Dendritic cell treated with granulocyte-macrophage colony-stimulating factor and Interleukin-4, amounts not matched to agents 40 ng/mL and 50 ng/mL, for 4 days (primary cell): ENCODE results near the gene DUSP16.
"Not testable (repeated sequence)": the region's sequence is repeated elsewhere in the genome, so short reads cannot be mapped to it uniquely, and the experiment has no call there.

ENCODE experiments used
- H3K27ac Mint-ChIP-seq: one replicate; pipeline ENCODE4 v1.8.0; 2022; ENCODE audit warnings: mild to moderate bottlenecking, mixed read lengths
- H3K27me3 Mint-ChIP-seq: one replicate; pipeline ENCODE4 v1.8.0; 2022; ENCODE audit warnings: mild to moderate bottlenecking, mixed read lengths
- H3K36me3 Mint-ChIP-seq: one replicate; pipeline ENCODE4 v1.8.0; 2022; ENCODE audit warnings: low read depth, mixed read lengths
- H3K4me1 Mint-ChIP-seq: one replicate; pipeline ENCODE4 v1.8.0; 2022; ENCODE audit warnings: low read depth, mixed read lengths
- H3K4me3 Mint-ChIP-seq: one replicate; pipeline ENCODE4 v1.8.0; 2022; ENCODE audit warnings: mild to moderate bottlenecking, moderate library complexity, mixed read lengths
- H3K9me3 Mint-ChIP-seq: one replicate; pipeline ENCODE4 v1.8.0; 2022; ENCODE audit warnings: mixed read lengths
- intact Hi-C: fragments of 100-400 bp; cut with micrococcal nuclease; formaldehyde crosslinking; loops from one replicate; pipeline ENCODE4 v1.15.0; 2022

Gene DUSP16

GRCh38 chr12:12562585-12563261, at the start of gene DUSP16:
Gene DUSP16, minus strand, starts transcription at chr12:12562863. Its CDS starts 41,765 bp downstream, at chr12:12521098.
- no peaks in the 10 kb centered on the region for H3K9me3 Mint-ChIP-seq
- intact Hi-C loops: loop anchor here (1.0 to 5.0 kb wide), 5 partner anchors 50 to 205 kb away; partner anchors contain the start of genes BORCS5, CDKN1B and CREBL2
- H3K4me1 Mint-ChIP-seq: peaks cover 36% of the 10 kb centered on the region
- H3K27ac Mint-ChIP-seq: peak within 1 kb of the TSS; percentile 87
- no peaks in the 10 kb centered on the region for H3K27me3 Mint-ChIP-seq
- H3K4me3 Mint-ChIP-seq: peak within 1 kb of the TSS; percentile 79
- H3K36me3 Mint-ChIP-seq: peaks cover 6% of the 10 kb centered on the region

GRCh38 chr12:12612358-12612757, 49.7 kb upstream of the DUSP16 start:
- H3K9me3 Mint-ChIP-seq: no peaks in the 10 kb centered on the region
- intact Hi-C loops: loop anchor here (5.0 kb wide), 2 partner anchors 45 to 50 kb away; partner anchors contain the start of gene DUSP16
- H3K27ac Mint-ChIP-seq: peak overlapping the region; percentile 98
- H3K4me1 Mint-ChIP-seq: peaks cover 70% of the 10 kb centered on the region
- H3K4me3 Mint-ChIP-seq: peak overlapping the region; percentile 95
- peaks cover 59% of the 10 kb centered on the region for H3K36me3 Mint-ChIP-seq
- H3K27me3 Mint-ChIP-seq: no peaks in the 10 kb centered on the region

GRCh38 chr12:12611512-12612306, 49.0 kb upstream of the DUSP16 start, which contains the start of gene CREBL2:
Gene CREBL2, plus strand, starts transcription at chr12:12611876. Its CDS starts 297 bp downstream, at chr12:12612173.
- Mint-ChIP-seq H3K27ac (peak within 1 kb of the TSS; percentile 98), H3K27me3 (no peaks in the 10 kb centered on the region), H3K36me3 (peaks cover 52% of the 10 kb centered on the region), H3K9me3 (no peaks in the 10 kb centered on the region), H3K4me3 (peak within 1 kb of the TSS; percentile 95), H3K4me1 (peaks cover 71% of the 10 kb centered on the region)
- intact Hi-C loops: loop anchor here (5.0 kb wide), 2 partner anchors 46 to 49 kb away; partner anchors contain the start of gene DUSP16

- intact Hi-C loops: loop anchor here (5.0 kb wide), 2 partner anchors 47 to 48 kb away; partner anchors contain the start of gene DUSP16
- H3K4me3 Mint-ChIP-seq: peak overlapping the region; percentile 95
- H3K4me1 Mint-ChIP-seq: peaks cover 71% of the 10 kb centered on the region
Measured at GRCh38 chr12:12610711-12611110, 48.0 kb upstream of the DUSP16 start.

GRCh38 chr12:12609692-12610091, 47.0 kb upstream of the DUSP16 start:
- Mint-ChIP-seq H3K27me3 (no peaks in the 10 kb centered on the region), H3K36me3 (peaks cover 32% of the 10 kb centered on the region), H3K27ac (no peak overlapping the region), H3K9me3 (no peaks in the 10 kb centered on the region), H3K4me3 (no peak overlapping the region), H3K4me1 (peaks cover 71% of the 10 kb centered on the region)
- intact Hi-C loops: loop anchor here (2.0 to 5.0 kb wide), 3 partner anchors 47 to 233 kb away; partner anchors contain the start of gene DUSP16

More at GRCh38 chr12:12610711-12611110, 48.0 kb upstream of the DUSP16 start:
- Mint-ChIP-seq H3K9me3 (no peaks in the 10 kb centered on the region), H3K27me3 (no peaks in the 10 kb centered on the region), H3K27ac (peak overlapping the region; percentile 98), H3K36me3 (peaks cover 42% of the 10 kb centered on the region)

GRCh38 chr12:12608557-12608957, 45.9 kb upstream of the DUSP16 start:
- Mint-ChIP-seq H3K36me3 (peaks cover 23% of the 10 kb centered on the region), H3K4me1 (peaks cover 70% of the 10 kb centered on the region), H3K27me3 (no peaks in the 10 kb centered on the region), H3K4me3 (no peak overlapping the region), H3K27ac (peak overlapping the region; percentile 83), H3K9me3 (no peaks in the 10 kb centered on the region)
- intact Hi-C loops: loop anchor here (2.0 kb wide), 1 partner anchor 232 kb away; no protein-coding TSS in a partner anchor

GRCh38 chr12:12606781-12607589, 44.3 kb upstream of the DUSP16 start:
- Mint-ChIP-seq H3K4me3 (peak overlapping the region; percentile 56), H3K9me3 (no peaks in the 10 kb centered on the region)

GRCh38 chr12:12604740-12605139, 42.1 kb upstream of the DUSP16 start:
- no peaks in the 10 kb centered on the region for H3K27me3 Mint-ChIP-seq
- peaks cover 65% of the 10 kb centered on the region for H3K4me1 Mint-ChIP-seq
- H3K4me3 Mint-ChIP-seq: no peak overlapping the region
- H3K27ac Mint-ChIP-seq: peak overlapping the region; percentile 83
- intact Hi-C loops: no loop called here
- no peaks in the 10 kb centered on the region for H3K36me3 Mint-ChIP-seq
- no peaks in the 10 kb centered on the region for H3K9me3 Mint-ChIP-seq

More at GRCh38 chr12:12606781-12607589, 44.3 kb upstream of the DUSP16 start:
- intact Hi-C loops: no loop called here
- peaks cover 61% of the 10 kb centered on the region for H3K4me1 Mint-ChIP-seq
- H3K27me3 Mint-ChIP-seq: no peaks in the 10 kb centered on the region
- peaks cover 7% of the 10 kb centered on the region for H3K36me3 Mint-ChIP-seq
- peak overlapping the region; percentile 83 for H3K27ac Mint-ChIP-seq

GRCh38 chr12:12600659-12601058, 38.0 kb upstream of the DUSP16 start:
- H3K27me3 Mint-ChIP-seq: peaks cover 3% of the 10 kb centered on the region
- intact Hi-C loops: loop anchor here (2.0 kb wide), 1 partner anchor 18 kb away; no protein-coding TSS in a partner anchor
- H3K4me1 Mint-ChIP-seq: peaks cover 31% of the 10 kb centered on the region
- no peaks in the 10 kb centered on the region for H3K36me3 Mint-ChIP-seq
- peak overlapping the region; percentile 48 for H3K27ac Mint-ChIP-seq
- no peak overlapping the region for H3K4me3 Mint-ChIP-seq
- no peaks in the 10 kb centered on the region for H3K9me3 Mint-ChIP-seq

GRCh38 chr12:12599750-12600643, 37.3 kb upstream of the DUSP16 start:
- H3K4me3 Mint-ChIP-seq: no peak overlapping the region
- H3K9me3 Mint-ChIP-seq: no peaks in the 10 kb centered on the region
- intact Hi-C loops: loop anchor here (2.0 kb wide), 1 partner anchor 17 kb away; no protein-coding TSS in a partner anchor
- H3K27ac Mint-ChIP-seq: peak overlapping the region; percentile 48
- peaks cover 6% of the 10 kb centered on the region for H3K27me3 Mint-ChIP-seq
- no peaks in the 10 kb centered on the region for H3K36me3 Mint-ChIP-seq
- H3K4me1 Mint-ChIP-seq: peaks cover 24% of the 10 kb centered on the region

GRCh38 chr12:12598864-12599263, 36.2 kb upstream of the DUSP16 start:
- H3K36me3 Mint-ChIP-seq: no peaks in the 10 kb centered on the region
- peaks cover 18% of the 10 kb centered on the region for H3K4me1 Mint-ChIP-seq
- no peaks in the 10 kb centered on the region for H3K9me3 Mint-ChIP-seq
- intact Hi-C loops: no loop called here
- H3K27ac Mint-ChIP-seq: no peak overlapping the region
- H3K27me3 Mint-ChIP-seq: peaks cover 9% of the 10 kb centered on the region
- no peak overlapping the region for H3K4me3 Mint-ChIP-seq

- intact Hi-C loops, H3K9me3 Mint-ChIP-seq, H3K36me3 Mint-ChIP-seq, H3K4me3 Mint-ChIP-seq, H3K27me3 Mint-ChIP-seq: not testable (repeated sequence)
- H3K27ac Mint-ChIP-seq: peak overlapping the region; percentile 16
- peaks cover 22% of the 10 kb centered on the region for H3K4me1 Mint-ChIP-seq
Measured at GRCh38 chr12:12596598-12596997, 33.9 kb upstream of the DUSP16 start.
